Measurements from ENCODE around the gene TRAK2. TPM values are rescaled to one million over a fixed set of nuclear protein-coding genes. Genes with fewer than 3 reads are reported as not detected.
"Not testable (repeated sequence)": the region's sequence is repeated elsewhere in the genome, so short reads cannot be mapped to it uniquely, and the experiment has no call there.

Gene TRAK2, protein sequence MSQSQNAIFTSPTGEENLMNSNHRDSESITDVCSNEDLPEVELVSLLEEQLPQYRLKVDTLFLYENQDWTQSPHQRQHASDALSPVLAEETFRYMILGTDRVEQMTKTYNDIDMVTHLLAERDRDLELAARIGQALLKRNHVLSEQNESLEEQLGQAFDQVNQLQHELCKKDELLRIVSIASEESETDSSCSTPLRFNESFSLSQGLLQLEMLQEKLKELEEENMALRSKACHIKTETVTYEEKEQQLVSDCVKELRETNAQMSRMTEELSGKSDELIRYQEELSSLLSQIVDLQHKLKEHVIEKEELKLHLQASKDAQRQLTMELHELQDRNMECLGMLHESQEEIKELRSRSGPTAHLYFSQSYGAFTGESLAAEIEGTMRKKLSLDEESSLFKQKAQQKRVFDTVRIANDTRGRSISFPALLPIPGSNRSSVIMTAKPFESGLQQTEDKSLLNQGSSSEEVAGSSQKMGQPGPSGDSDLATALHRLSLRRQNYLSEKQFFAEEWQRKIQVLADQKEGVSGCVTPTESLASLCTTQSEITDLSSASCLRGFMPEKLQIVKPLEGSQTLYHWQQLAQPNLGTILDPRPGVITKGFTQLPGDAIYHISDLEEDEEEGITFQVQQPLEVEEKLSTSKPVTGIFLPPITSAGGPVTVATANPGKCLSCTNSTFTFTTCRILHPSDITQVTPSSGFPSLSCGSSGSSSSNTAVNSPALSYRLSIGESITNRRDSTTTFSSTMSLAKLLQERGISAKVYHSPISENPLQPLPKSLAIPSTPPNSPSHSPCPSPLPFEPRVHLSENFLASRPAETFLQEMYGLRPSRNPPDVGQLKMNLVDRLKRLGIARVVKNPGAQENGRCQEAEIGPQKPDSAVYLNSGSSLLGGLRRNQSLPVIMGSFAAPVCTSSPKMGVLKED
- 10 to 100 TPM; 51.3 to 53.0 TPM for total RNA-seq

DNA sequence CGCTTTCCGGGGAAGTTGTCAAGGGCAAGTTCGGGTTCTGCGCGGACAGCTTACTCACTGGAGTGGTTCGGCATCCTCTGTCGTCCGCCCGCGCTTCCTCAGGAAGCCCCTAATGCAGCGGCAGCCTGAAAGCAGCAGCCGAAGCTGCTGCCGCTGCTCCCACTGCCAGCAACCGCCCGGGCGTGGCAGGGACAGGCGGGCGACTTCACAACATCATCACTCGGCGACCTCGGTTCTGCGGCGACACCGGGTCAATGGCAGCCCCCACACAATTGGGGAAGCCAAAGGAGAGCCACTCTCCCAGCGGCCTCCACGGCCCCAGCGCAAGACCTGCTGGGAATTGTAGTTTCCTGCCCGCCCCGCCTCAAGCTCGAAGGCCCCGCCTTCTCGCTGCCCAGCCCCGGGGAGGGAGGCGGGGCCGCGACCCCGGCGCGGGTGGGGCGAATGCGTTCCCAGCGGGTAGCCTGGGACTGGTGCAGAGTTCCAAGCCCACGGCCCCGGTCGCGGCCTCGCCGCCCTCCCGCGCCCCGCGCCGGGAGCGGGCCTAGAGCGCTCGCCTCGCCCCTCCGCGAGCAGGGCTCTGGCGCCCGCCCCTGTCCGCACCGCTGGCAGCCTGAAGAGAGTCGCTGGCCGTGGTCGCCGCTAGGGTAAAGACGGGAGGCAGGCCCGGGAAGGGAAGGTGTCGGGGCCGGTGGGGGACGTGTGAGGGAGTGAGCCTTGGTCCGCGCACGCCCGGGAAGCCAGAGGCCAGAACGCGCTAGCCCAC lies at the start of gene TRAK2, which contains the start of gene STRADB:
TRAK2 (minus strand) TSS at position 167 of the 766 bp plus-strand sequence. CDS start 30,951 bp downstream, outside the sequence.
STRADB (plus strand) TSS at position 449 of the 766 bp plus-strand sequence. CDS start 3,101 bp downstream, outside the sequence.
- Mint-ChIP-seq H3K9me3 (ENCODE audit: insufficient read depth) (no peaks in the 10 kb centered on the region), H3K4me1 (ENCODE audit: low read depth) (peaks cover 62% of the 10 kb centered on the region), H3K27me3 (ENCODE audit: low read depth) (no peaks in the 10 kb centered on the region), H3K27ac (peak within 1 kb of the TSS; percentile 98), H3K36me3 (ENCODE audit: low read depth) (peaks cover 22% of the 10 kb centered on the region), H3K4me3 (peak within 1 kb of the TSS; percentile 98)
- CTCF ChIA-PET: interaction anchor here (0.7 to 2.7 kb wide), 17 partner anchors 10 to 550 kb away, joined by 3 to 15 read pairs (median 5); partner anchors contain the start of genes ALS2 and CASP10
- POLR2A ChIA-PET: interaction anchor here (0.6 to 3.3 kb wide), 26 partner anchors 10 to 1788 kb away, joined by 3 to 23 read pairs (median 4); partner anchors contain the start of genes ALS2, CASP10, CASP8 and CYP20A1
- ATAC-seq: peak; percentile 88
- peak; percentile 98 for DNase-seq

DNA sequence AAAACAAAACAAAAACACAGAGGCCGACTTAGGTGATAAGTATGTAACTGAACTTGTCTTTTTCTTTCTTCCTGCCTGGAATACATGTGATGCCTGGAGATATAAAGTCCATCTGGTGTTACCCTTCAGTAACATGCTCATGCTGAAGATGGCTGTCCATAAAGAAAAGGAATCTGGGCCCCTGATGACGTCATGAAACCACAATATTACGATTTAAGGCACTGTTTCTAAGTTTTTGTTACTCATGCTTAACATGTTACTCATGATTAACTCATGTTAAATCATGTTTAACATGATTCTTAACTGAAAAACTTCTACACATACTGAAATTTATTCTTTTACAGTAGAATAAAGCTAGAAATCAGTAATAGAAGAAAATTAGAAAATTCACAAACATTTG lies 49.3 kb upstream of the TRAK2 start:
- H3K4me3 Mint-ChIP-seq: no peak overlapping the region
- ChIA-PET POLR2A (no interaction called here), CTCF (no interaction called here)
- H3K27me3 Mint-ChIP-seq (ENCODE audit: low read depth): no peaks in the 10 kb centered on the region
- peaks cover 16% of the 10 kb centered on the region for H3K9me3 Mint-ChIP-seq (ENCODE audit: insufficient read depth)
- peaks cover 9% of the 10 kb centered on the region for H3K36me3 Mint-ChIP-seq (ENCODE audit: low read depth)
- H3K27ac Mint-ChIP-seq: no peak overlapping the region
- ATAC-seq: no peak
- H3K4me1 Mint-ChIP-seq (ENCODE audit: low read depth): no peaks in the 10 kb centered on the region
- DNase-seq: no peak

- CTCF ChIA-PET: no interaction called here
- H3K4me3 Mint-ChIP-seq: no peak overlapping the region
- no peak overlapping the region for H3K27ac Mint-ChIP-seq
- DNase-seq (no peak), ATAC-seq (no peak)
- POLR2A ChIA-PET: interaction anchor here (0.6 kb wide), 1 partner anchor 49 kb away, joined by 4 read pairs; no protein-coding TSS in a partner anchor
- H3K36me3 Mint-ChIP-seq (ENCODE audit: low read depth): peaks cover under 1% of the 10 kb centered on the region
- H3K9me3 Mint-ChIP-seq (ENCODE audit: insufficient read depth): peaks cover 3% of the 10 kb centered on the region
- no peaks in the 10 kb centered on the region for H3K4me1 Mint-ChIP-seq (ENCODE audit: low read depth)
- no peaks in the 10 kb centered on the region for H3K27me3 Mint-ChIP-seq (ENCODE audit: low read depth)
These were observed 45.5 kb upstream of the TRAK2 start for GRCh38 chr2:201496785-201497184.

DNA sequence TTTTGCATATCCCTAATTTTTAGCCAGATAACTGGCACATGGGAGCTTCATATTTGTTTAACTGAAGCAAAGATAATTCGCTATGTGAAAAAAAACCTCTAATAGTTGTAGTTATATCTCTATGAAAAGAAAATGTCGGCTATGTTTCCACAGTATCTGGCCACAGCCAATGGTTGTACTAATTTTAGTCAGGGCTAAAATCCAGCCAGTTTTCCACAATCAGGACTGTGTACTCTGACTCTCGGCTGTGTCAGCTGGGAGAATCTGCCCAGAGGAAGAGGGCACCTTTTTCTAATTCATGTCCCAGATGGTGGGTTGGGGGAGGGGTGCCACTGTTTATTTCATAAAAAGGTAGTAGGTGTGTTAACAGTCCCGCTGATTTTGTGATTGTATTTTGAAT lies 39.0 kb upstream of the TRAK2 start:
- Mint-ChIP-seq H3K9me3 (ENCODE audit: insufficient read depth) (no peaks in the 10 kb centered on the region), H3K4me3 (no peak overlapping the region), H3K27ac (no peak overlapping the region), H3K27me3 (ENCODE audit: low read depth) (peaks cover 8% of the 10 kb centered on the region), H3K36me3 (ENCODE audit: low read depth) (no peaks in the 10 kb centered on the region), H3K4me1 (ENCODE audit: low read depth) (no peaks in the 10 kb centered on the region)
- POLR2A ChIA-PET: no interaction called here
- ATAC-seq (no peak), DNase-seq (no peak)
- CTCF ChIA-PET: interaction anchor here (1.4 kb wide), 1 partner anchor 21 kb away, joined by 3 read pairs; no protein-coding TSS in a partner anchor

DNA sequence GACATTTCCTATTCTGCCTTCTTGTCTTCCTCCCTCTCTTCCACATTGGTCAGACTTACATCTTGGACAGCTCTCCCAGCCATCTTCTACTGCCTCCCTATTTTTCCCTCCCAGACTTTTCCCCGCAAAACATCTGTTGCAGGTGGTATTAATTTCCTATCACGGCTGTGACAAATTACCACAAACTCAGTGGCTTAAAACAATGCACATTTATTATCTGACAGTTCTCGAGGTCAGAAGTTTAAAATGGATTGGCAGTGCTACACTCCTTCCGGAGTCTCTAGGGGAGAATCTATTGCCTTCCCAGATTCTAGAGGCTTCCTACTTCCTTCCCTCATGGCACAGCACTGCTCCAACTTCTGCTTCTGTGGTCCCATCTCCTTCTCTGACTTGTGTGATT lies 33.5 kb upstream of the TRAK2 start:
- ChIA-PET CTCF (no interaction called here), POLR2A (no interaction called here)
- Mint-ChIP-seq H3K4me3 (no peak overlapping the region), H3K9me3 (ENCODE audit: insufficient read depth) (no peaks in the 10 kb centered on the region), H3K27me3 (ENCODE audit: low read depth) (peaks cover 7% of the 10 kb centered on the region), H3K4me1 (ENCODE audit: low read depth) (no peaks in the 10 kb centered on the region), H3K36me3 (ENCODE audit: low read depth) (peaks cover 6% of the 10 kb centered on the region), H3K27ac (no peak overlapping the region)
- ATAC-seq (no peak), DNase-seq (no peak)

DNA sequence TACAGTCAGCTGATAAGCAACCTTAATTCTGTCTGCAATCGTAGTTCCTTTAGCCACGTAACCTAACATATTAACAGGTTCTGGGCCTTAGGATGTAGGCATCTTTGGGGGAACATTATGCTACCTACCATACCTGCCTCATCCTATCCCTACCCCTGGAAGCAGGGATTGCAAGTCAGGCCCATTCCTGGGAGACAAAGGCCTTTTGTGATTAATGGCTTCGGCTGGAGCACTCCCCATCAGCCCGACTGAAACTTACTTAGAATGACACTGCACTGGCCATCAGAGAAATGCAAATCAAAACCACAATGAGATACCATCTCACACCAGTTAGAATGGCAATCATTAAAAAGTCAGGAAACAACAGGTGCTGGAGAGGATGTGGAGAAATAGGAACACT lies 32.5 kb upstream of the TRAK2 start:
- H3K9me3 Mint-ChIP-seq (ENCODE audit: insufficient read depth); ATAC-seq; H3K4me1 Mint-ChIP-seq (ENCODE audit: low read depth); DNase-seq; CTCF ChIA-PET; H3K27ac Mint-ChIP-seq; POLR2A ChIA-PET; H3K4me3 Mint-ChIP-seq; H3K27me3 Mint-ChIP-seq (ENCODE audit: low read depth); H3K36me3 Mint-ChIP-seq (ENCODE audit: low read depth): not testable (repeated sequence)

DNA sequence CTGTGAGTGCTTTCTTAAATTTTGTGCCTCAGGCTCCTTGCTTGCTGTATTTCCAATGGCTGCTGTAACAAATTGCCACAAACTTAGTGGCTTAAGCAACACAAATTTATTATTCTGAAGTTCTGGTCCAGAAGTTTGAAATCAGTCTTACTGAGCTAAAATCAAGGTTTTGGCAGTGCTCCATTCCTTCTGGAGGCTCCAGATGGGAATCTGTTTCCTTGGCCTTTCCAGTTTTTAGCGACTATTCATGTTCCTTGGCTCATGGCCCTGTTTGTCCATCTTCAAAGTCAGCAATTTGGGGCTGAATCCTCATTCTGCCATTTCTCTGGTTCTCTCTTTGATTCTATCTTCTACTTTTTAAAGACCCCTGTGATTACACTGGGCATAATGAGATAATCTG lies 32.1 kb upstream of the TRAK2 start:
- CTCF ChIA-PET: no interaction called here
- POLR2A ChIA-PET: no interaction called here
- ATAC-seq (no peak), DNase-seq (no peak)
- Mint-ChIP-seq H3K36me3 (ENCODE audit: low read depth) (peaks cover 9% of the 10 kb centered on the region), H3K4me1 (ENCODE audit: low read depth) (no peaks in the 10 kb centered on the region), H3K27me3 (ENCODE audit: low read depth) (peaks cover 5% of the 10 kb centered on the region), H3K27ac (no peak overlapping the region), H3K9me3 (ENCODE audit: insufficient read depth) (no peaks in the 10 kb centered on the region), H3K4me3 (no peak overlapping the region)

DNA sequence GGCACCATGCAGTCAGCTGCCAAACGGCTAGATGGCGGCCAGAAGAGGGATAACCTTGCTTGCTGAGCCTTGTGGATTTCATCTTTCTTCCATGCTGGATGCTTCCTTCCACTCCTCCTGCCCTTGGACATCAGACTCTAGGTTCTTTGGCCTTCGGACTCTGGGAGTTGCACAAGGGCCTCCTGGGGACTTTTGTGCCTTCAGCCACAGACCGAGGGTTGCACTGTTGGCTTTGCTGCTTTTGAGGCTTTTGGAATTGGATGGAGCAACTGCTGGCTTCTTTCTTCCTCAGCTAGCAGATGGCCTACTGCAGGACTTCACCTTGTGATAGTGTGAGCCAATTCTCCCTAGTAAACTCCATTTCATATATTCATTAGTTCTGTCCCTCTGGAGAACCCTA lies 31.3 kb upstream of the TRAK2 start:
- ATAC-seq: no peak
- POLR2A ChIA-PET: no interaction called here
- Mint-ChIP-seq H3K36me3 (ENCODE audit: low read depth) (peaks cover 13% of the 10 kb centered on the region), H3K27ac (no peak overlapping the region), H3K4me3 (no peak overlapping the region), H3K9me3 (ENCODE audit: insufficient read depth) (no peaks in the 10 kb centered on the region), H3K27me3 (ENCODE audit: low read depth) (peaks cover 5% of the 10 kb centered on the region), H3K4me1 (ENCODE audit: low read depth) (no peaks in the 10 kb centered on the region)
- DNase-seq: no peak
- CTCF ChIA-PET: no interaction called here

DNA sequence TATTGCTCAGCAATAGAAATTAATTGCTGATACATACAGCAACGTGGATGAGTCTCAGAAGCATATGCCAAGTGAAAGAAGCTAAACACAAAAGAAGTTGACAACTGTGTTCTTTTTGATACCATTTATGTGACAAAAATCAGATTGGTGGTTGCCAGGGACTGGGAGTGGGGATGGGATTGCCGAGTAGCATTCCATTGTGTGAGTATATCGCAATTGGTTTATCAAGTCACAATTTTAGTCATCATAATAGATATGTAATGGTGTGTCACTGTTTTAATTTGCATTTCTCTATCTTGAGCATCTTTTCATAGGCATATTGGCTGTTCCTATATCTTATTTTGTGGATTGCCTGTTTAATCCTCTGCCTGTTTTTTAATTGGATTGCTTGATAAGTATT lies 21.2 kb upstream of the TRAK2 start:
- CTCF ChIA-PET: no interaction called here
- Mint-ChIP-seq H3K4me3 (no peak overlapping the region), H3K27me3 (ENCODE audit: low read depth) (no peaks in the 10 kb centered on the region), H3K9me3 (ENCODE audit: insufficient read depth) (no peaks in the 10 kb centered on the region), H3K36me3 (ENCODE audit: low read depth) (peaks cover 47% of the 10 kb centered on the region), H3K4me1 (ENCODE audit: low read depth) (no peaks in the 10 kb centered on the region), H3K27ac (no peak overlapping the region)
- POLR2A ChIA-PET: interaction anchor here (0.5 kb wide), 1 partner anchor 364 kb away, joined by 5 read pairs; no protein-coding TSS in a partner anchor
- DNase-seq (no peak), ATAC-seq (no peak)

DNA sequence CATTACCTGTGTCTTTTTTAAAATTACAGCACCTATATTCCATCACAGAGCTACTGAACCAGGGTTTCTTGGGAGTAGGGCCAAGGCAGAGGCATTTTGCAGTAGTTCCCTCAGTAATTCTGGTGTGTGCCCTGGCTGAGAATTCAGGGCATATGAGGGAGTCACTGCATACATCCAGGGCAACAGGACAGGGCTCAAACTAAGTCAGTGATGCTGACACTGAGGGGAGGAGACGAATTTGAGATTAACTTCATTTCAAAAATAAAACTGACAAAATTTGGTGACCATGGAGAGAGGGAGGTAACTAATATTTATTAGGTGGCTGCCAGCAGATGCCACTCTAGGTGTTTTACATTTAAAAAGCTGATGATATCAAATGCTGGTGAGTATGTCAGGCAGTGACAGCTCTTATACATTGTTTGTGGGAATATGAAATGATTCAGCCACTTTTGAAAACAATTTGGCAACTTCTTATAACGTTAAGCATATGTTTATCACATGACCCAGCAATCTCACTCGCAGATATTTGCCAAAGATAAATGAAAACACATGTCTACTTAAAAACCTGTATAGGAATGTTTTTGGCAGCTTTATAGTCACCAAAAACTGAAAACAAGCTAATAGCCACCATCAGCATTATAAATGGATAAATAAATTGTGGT lies 20.6 kb upstream of the TRAK2 start:
- Mint-ChIP-seq H3K4me1 (ENCODE audit: low read depth) (no peaks in the 10 kb centered on the region), H3K27me3 (ENCODE audit: low read depth) (no peaks in the 10 kb centered on the region), H3K27ac (no peak overlapping the region), H3K9me3 (ENCODE audit: insufficient read depth) (no peaks in the 10 kb centered on the region), H3K4me3 (no peak overlapping the region), H3K36me3 (ENCODE audit: low read depth) (peaks cover 46% of the 10 kb centered on the region)
- no peak for DNase-seq
- ATAC-seq: no peak
- ChIA-PET POLR2A (no interaction called here), CTCF (no interaction called here)

Data from activated CD8-positive, alpha-beta T cell treated with anti-CD3 and anti-CD28 coated beads, Interleukin-2, amount 10 ng/mL, durations not matched to agents 7 days and 5 days (primary cell).